KBM-7 (cell line): Measurements from ENCODE around the gene LTC4S.

Experiments
- DNase-seq: peaks from one replicate; pipeline ENCODE4 v3.0.0-alpha.2; 2015
- in situ Hi-C: fragments of 300-500 bp; cut with MboI; formaldehyde crosslinking; loops from 2 replicates; pipeline ENCODE4 v1.14.3; 2020; ENCODE audit warnings: low sequenced_read_pairs, low pct_unique_long_range_greater_than_20kb, mixed read lengths

LTC4S gene

DNA sequence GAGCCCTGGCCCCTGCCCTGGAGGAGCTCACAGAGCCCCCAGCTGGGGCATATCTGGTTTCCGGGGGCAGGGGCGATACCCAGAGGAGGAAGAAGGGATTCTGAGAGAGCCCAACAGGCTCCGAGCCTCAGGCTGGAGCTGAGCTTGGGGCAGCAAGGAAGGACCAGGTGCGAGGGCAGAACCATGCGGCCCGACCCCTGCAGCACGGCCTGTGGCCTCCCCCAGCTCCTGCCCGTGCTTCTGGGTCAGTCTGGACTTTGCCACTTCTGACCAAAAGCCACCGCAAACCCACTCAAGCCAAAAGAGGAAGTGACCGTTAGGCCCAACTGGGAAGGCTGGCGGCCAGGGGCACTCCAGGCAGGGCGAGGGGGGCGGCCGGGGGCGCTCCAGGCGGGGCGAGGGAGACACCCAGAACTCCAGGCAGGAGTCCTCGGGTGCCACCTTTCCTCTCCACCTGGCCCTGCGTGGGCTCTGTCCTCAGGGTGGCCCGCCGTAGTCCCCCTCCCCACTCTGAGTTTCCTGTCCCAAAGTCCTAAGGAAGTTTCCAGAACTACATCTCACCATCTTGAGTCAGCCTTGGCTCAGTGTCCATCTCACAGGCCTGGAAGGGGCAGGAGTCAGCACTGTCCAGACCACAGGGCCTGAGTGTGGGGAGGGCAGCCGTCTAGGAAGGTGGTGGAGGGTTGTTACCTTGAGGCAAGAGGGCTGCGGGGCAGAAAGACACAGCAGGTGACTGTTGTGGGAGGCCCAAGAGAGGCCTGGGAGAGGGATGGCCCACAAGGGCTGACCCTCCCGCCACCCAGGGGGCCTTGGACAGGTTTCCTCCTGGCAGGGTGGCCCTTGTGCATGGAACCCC, 946 bp upstream of the LTC4S start:
- in situ Hi-C loops: no loop called here
- DNase-seq: no peak

DNA sequence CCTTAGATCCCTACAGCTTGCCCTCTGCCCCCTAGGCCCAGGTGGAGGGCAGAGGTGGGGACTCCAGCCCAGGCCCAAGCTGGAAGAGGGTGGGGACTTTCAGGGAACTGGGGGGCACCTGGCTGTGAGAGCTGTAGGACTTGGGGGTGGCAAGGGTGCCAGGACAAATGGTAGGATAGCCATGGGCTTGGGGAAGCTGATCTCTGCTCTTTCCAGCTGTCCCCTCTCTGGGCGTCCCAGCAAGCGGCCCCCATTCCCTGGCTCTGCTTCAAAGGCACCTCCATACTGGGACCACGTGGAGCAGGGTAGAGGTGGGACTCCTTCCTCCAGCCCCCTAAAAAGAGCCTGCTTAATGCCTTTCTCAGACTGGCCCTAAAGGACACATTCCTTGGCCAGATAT, 385 bp downstream of the LTC4S start:
- in situ Hi-C loops: no loop called here
- DNase-seq: no peak

DNA sequence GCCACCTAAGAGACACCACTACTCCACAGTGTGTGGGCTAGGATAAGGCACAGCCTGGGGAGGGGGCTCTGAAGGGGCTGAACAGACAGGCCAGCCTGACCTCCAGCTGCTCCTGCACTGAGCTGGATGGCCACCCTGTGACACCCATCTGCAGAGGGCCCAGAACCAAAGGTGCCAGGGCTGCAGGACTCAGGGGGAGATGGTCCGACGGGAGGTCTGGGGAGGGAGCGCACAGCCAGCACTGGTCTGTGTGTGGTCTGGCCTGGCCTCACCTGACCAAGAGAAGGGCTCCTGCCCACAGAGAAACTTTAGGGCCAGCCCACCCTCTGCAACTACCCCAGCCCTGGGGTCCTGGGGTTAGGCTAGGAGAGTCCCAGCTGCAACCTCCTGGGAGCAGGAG, 789 bp downstream of the LTC4S start:
- no peak for DNase-seq
- in situ Hi-C loops: no loop called here

DNA sequence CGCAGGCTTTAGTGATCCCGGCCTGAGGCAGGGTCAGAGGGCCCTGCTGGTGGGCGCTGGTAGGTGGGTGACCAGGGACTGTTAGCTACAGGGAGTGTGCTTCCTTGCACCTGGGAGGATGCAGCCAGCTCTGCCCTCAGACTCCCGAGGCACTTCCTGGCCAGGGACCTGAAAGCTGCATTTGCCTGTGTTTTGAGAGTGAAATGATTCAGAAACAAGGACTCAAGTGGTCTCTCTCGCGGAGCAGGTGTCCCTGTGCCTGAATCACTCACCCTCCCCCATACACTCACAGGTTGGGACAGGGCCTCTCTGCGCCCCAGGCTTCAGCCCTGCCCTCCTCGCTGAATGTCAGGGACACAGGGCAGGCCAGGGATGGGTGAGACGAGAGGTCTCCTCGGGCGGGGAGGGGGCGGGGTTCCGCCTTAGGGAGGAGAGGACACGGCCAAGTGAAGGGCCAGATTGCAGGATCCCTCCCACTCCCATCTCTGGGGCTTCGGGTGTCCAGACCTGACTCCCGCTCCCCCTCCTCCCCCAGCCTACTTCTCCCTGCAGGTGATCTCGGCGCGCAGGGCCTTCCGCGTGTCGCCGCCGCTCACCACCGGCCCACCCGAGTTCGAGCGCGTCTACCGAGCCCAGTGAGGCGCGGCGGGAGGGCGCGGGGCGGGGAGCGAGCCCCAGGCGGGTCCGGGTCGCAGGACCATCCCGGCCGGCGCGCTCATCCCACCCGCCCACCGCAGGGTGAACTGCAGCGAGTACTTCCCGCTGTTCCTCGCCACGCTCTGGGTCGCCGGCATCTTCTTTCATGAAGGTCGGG, 1.5 kb downstream of the LTC4S start:
- no peak for DNase-seq
- in situ Hi-C loops: no loop called here

DNA sequence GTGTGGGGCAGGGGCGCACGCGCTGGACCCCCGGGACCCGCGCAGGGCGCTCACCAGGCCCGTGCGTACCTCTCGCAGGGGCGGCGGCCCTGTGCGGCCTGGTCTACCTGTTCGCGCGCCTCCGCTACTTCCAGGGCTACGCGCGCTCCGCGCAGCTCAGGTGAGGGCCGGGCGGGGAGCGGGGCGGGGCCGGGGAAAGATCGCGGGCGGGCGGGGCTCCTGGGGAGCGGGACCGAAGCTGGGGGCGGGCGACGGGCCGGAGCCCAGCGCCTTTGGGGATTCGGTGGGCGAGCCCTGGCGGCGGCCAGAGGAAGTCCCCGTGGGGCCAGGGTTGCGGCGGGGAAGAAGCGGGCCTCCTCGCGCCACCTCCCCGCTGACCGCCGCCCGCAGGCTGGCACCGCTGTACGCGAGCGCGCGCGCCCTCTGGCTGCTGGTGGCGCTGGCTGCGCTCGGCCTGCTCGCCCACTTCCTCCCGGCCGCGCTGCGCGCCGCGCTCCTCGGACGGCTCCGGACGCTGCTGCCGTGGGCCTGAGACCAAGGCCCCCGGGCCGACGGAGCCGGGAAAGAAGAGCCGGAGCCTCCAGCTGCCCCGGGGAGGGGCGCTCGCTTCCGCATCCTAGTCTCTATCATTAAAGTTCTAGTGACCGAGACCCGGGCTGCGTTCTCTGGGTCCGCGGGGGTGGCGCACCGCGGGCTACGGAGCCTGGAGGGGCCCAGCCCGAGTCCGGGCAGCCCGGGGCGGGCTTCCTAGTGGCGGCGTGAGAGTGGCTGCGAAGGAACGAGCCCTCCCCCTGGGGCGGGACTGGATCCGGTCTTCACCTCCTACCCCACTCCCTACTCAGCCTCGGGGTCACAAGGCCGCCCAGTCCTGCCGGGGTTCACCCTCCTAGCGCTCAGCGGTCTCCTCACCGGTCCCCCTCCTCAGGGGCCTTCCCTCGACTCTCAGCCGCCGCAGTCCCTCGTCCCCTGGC, 2.4 kb downstream of the LTC4S start:
- DNase-seq: peak; percentile 84
- in situ Hi-C loops: no loop called here

DNA sequence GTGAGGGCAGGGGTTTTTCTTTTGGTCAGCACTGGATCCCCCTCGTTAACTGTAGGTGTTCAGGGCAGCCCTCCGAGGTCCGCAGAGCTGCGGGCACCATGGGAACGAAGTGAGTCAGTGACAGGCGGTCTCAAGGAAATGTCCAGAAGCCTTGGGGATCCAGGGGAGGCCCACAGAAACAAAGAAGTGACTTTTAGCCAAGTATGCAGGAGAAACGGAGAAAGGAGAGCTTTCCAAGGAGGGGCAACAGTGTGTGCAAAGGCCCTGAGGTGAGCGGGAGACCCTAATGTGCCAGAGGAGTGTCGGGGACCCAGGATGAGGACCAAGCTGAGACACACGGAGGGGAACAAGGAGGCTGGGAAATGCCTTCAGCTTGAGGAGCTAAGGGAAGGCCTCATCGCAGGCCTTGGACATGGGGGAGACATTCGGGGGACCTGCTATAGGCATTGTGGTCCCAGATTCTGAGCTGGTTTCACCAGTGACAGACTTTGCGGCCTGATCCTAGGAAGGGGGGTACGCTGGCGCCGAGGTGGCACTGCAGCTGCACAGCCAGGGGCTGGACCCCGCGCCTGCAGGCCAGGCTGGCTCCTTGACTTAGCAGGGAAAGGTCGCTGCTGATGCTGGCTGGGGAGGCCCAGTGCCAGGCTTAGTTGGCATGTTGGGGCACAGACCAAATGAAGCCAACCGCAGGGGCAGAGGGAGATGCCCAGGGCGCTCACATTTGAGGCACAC, 3.3 kb downstream of the LTC4S start:
- DNase-seq: no peak
- in situ Hi-C loops: no loop called here

DNA sequence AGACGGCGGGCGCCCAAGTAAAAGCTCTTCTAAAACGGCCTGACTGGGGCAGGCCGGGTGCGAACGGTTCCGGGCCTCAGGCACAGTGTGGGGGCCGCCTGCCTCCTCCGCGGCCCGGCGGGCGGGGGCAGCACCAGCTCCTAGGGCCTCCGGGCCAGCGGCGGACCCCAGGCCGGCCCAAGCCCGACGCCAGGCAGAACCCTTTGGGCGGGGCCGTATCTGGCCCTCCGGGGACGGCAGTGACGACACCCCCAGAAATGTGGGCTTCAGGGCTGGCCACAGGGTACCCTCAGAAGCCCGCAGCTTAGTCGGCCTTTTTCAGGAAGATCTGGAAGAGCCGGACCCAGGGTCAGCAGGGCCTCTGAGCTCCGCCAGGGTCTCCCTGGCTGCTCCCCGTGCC, 4.0 kb downstream of the LTC4S start:
- in situ Hi-C loops: no loop called here
- no peak for DNase-seq

DNA sequence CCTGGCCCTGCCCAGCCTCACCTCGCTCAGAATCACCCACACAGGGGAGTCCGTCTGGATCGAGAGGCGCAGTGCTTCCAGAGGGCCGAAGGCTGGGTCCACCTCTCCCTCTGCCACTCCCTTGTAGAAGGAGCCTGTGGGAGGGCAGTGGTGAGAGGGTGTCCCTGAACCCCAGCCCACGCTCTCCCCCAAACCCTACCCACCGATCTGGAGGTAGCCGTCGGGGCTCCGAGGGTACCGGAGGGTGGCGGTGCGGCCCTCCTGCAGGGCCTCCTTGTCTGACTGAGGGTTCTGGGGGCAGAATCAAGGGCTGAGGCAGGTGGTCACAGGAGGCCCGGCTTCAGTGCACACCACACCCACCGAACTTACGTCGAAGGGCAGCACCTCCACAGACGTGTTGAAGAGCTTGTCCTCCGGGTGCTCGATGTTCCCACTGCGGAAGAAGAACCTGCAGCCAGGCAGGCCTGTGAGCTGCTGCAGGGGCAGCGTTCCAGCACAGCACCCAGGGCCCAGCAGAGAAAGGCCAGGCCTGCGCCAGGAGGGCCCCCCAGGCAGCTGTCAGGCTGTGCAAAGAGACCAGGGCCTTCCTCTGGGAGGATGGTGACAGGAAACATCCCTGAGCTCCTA, 4.5 kb downstream of the LTC4S start:
- in situ Hi-C loops: no loop called here
- DNase-seq: no peak

DNA sequence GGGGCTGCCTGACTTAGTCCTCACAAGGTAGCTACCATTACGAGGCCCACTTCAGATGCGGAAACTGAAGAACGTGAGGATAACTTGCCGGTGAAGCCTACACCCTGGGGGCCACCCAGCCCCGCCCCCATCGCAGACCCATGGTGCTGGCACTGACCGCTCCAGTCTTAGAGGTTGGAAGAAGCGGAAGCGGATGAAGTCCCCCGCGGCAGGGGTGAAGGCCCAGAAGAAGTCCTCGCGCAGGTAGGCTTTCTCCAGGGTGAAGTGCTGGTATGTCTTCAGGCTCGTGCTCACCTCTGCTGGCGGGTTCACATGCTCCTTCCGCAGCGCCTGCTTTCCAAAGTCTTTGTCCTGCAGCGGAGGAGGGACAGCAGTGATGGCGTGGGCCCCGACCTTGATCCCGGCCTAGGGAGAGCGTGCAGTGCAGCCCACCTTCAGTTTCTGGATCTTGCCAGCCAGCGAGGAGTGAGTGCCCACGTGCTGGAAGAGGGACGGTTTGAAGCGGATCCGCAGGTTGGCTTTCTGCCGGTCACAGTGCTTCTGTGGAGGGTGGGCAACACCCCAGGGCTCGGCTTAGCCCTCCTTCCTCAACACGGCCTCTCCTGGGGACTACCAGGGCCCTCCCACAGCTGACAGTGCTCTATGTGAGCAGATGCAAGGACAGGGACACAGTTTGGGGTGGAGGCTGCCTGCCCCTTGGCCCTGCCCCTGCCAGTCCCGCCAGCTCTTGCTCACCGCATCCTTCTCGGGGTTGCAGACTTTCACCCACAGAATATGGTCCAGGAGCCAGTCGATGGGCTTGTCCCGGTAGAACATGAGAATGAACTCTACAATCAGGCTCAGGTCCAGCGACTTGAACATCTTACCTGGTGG, 5.2 kb downstream of the LTC4S start:
- no peak for DNase-seq
- in situ Hi-C loops: no loop called here

DNA sequence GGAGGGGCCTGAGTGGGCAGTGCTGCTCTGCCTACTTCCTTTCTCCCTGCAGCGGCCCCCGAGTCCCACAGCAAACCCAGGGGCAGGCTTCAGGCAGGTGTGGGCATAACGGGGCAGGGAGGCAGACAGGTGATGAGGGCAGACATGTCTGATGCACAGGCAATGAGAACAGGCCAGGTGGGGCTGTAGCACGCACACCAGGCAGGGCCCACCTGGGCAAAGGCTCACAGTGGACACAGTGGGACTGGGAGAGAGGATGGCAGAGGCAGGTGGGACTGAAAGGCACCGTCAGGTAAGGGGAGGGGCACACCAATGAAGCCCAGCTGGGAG, 5.8 kb downstream of the LTC4S start:
- DNase-seq: no peak
- in situ Hi-C loops: no loop called here

DNA sequence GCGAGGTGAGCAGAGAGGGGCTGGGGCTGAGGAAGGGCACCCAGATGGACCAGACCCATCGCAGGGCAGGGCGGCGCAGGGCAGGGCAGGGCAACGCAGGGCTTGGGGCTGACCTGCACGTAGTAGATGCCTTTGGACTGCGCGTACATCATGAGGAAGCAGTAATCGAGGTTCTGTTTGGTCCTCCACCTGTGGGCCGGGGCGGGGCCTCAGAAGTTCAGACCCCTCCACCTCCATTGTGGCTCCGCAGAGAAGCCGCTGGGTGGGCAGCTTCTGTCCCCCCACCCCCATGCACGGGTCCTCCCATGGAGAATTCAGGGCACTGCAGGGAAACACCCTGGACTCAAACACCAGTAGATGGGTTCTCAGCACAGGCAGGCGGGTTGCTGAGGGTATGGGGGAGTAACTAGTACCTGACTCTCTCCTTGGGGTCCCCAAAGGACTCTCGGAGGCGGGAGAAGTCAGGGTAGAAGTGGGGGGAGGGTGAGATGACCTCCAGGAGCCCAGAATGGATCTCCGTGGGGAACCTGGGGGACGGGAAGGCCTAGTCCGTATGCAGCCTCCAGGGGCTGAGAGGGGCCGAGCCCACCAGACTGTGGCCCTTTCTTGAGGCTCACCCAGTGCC, 6.4 kb downstream of the LTC4S start:
- DNase-seq: no peak
- in situ Hi-C loops: no loop called here

DNA sequence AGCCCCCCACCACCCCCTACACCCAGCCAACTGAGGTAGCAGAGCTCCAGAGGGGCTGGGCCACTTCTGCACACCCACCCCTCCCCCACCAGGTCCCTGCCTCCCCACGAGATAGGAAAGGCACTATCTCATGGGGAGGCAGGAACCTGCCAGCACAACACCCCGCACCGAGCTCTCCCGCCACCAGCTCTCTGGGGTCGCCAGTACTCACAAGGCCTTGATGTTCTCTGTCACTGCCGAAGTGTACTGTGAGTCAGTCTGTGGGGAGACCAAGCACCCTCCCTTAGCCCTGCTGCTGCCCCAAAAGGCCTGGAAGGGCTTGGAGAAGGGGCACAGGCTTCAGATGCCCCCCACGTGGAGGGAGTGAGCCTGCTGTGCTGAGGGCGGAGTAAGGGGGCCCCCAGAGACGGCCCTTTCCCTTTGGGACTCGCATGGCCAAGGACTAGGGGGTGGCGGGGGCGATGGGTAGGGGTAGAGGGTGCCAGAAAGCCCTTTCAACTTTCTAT, 7.0 kb downstream of the LTC4S start:
- DNase-seq: no peak
- in situ Hi-C loops: no loop called here

DNA sequence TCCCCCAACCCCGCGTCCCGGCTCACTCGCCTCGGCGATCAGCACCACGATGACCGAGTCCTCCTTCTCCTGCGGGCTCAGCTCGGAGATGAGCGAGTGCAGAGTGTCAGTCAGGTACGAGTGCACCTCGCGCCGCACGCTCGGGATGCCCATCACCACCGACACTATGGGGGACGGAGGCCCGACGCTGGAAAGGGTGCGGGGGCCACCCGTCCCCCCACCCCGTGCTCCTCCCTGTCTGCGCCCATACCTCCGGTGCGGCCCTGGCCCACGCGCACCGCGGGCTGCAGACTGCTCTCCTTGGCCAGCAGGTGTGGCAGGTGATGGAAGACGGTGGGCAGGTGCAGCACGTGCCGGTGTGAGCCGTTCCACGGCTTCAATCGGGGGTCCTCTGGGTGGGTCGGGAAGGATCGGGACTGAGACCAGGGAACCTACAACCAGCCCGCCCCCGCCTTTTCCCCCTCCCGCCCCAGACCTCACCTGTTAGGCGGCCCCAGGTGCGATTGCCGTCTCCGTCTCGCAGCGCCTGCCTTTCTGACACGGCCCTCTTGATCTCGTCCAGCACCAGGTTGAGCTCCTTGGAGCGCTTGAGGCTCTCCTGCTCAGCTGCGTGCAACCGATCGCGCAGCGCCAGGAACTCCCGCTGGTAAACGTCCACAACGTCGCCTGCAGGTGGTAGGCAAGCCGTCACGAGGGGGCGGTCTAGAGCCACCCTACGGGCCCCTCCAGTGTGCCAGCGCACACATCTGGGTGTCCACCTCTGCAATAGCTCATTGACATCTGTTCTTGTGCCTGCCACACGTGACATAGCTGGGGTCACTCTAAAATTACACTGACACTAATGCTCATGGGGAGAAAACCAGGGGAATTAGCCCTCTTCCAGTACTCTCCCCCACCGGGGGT, 7.8 kb downstream of the LTC4S start:
- in situ Hi-C loops: no loop called here
- peak; percentile 79 for DNase-seq

DNA sequence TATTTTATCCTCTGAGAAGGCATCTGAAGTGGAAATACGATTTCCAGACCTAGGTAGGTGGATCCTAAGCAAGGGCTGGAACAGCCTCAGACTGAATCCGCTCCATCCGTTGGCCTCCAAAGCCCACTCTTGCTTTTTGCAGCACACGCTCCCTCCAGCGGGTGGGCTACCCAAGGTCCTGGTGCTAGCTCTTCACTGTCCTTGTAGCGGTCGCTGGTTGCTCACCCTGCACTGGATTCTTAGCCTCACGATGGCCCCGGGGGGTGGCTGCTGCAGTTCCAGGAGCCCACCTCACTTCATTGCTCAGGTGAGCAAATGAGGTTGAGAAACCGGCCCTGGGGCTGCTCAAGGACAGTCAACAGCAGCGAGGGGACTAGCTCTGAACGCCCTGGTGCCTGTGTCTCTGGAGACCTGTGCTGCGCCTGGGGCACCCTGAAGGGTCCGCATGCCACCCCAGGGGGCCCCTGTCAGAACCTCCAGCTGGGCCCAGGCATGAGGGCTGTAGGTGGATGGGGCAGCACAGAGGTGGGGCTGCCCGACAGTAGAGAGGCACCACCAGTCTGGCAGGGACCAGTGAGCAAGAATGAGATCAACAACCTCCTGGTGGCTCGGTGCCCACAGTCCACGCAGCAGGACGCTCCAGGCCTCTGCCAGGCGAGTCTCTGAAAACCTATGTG, 8.6 kb downstream of the LTC4S start:
- no peak for DNase-seq
- in situ Hi-C loops: no loop called here

DNA sequence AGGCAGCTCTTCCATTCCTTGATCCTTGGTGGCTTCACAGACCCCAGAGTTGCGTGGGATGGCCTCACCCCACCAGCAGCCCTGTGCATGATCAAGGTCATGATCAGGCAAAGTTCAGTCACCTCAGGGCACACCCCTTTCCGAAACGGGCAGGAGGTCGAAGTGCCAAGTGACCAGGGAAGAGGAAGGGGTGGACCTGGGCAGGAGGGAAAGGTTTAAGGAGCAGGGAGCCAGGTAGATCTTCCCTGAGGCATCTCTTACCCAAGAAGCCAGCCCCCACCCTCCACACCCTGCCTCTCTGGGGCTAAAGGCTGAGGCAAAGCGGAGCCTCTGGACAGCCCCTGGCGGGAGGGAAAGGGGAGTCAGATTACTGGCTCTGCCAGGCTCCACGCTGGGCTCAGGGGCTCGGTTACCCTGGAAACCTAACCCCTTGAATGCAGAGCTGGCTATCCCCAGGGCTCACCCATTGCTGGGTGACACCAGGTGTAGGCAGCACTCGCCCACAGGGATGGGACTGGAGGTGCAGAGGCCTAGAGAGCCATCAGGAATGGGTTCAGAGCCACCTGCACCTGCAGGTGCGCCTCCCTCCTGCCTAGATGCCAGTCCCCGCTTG, 9.3 kb downstream of the LTC4S start:
- in situ Hi-C loops: no loop called here

More for the DNA sequence above, 9.3 kb downstream of the LTC4S start:
- no peak for DNase-seq
